ENCODE data around the gene BMPR1B.

DNA sequence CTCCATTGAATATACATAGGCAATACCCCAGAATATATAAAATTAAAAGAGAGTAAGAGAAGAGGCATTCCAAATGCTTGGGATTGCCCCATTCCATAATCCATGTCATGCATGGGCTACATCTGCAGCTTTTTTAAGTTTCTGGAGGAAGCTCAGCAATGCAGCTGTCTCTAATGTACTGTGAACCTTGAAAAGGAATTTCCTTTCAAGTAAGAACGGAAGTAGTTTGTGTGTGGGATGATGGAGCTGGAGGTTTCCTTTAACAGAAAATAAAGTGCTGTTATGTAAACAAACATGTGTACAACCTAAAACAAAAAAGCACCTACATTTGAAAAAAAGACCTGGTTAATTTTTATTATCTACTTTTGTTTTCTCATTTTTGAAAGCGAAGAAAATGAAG lies 303.5 kb downstream of the BMPR1B start:
- no peak for TF ChIP-seq POLR2A (IDR thresholded peaks at IDR 0.05)
- TF ChIP-seq POLR2AphosphoS5 (IDR thresholded peaks at IDR 0.05) = no peak

Measured in prostate gland (tissue), 1 donor.